Lower leg skin (tissue), 3 donors: ENCODE results near the gene DEPDC1.

ENCODE experiments used
- POLR2A ChIP-seq, 2 donors: fragments of 450-650 bp; IDR thresholded peaks; one replicate each; pipeline ENCODE4 v1.6.1; 2016 to 2017; ENCODE audit warnings: antibody characterized with exemption in 2 of 2, mild to moderate bottlenecking in 1 of 2, moderate library complexity in 1 of 2
- TF ChIP-seq, protein P1 (sequence below), 3 donors: fragments of 450-650 bp; IDR thresholded peaks; one replicate each; pipeline ENCODE4 v1.5.1; 2016; ENCODE audit warnings: antibody characterized with exemption in 3 of 3, mild to moderate bottlenecking in 3 of 3, moderate library complexity in 2 of 3

DNA sequence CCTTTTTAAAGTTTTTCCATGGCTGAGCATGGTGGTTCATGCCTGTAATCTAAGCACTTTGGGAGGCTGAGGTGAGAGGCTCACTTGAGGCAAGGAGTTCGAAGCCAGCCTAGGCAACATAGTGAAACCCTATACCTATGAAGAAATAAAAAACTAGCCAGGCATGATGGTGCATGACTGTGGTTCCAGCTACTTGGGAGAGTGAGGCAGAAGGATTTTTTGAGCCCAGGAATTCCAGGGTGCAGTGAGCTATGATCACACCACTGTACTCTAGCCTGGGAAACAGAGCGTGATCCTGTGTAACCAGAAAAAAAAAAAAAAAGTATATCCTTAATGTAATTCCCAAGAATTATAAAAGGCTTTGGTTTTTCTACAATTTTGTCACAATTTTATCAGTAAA, 17.4 kb downstream of the DEPDC1 start:
- TF ChIP-seq, protein P1, sequence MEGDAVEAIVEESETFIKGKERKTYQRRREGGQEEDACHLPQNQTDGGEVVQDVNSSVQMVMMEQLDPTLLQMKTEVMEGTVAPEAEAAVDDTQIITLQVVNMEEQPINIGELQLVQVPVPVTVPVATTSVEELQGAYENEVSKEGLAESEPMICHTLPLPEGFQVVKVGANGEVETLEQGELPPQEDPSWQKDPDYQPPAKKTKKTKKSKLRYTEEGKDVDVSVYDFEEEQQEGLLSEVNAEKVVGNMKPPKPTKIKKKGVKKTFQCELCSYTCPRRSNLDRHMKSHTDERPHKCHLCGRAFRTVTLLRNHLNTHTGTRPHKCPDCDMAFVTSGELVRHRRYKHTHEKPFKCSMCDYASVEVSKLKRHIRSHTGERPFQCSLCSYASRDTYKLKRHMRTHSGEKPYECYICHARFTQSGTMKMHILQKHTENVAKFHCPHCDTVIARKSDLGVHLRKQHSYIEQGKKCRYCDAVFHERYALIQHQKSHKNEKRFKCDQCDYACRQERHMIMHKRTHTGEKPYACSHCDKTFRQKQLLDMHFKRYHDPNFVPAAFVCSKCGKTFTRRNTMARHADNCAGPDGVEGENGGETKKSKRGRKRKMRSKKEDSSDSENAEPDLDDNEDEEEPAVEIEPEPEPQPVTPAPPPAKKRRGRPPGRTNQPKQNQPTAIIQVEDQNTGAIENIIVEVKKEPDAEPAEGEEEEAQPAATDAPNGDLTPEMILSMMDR (IDR thresholded peaks at IDR 0.05): no peak
- TF ChIP-seq POLR2A (IDR thresholded peaks at IDR 0.05): no peak
